NCI-H446 (cell line): ENCODE data around the gene TBCK.
"Not testable (repeated sequence)": the region's sequence is repeated elsewhere in the genome, so short reads cannot be mapped to it uniquely, and the experiment has no call there.

Experiments used
- DNase-seq, 2 experiments: peaks; one replicate each; lab custom pipeline; 2025; lab: John Stamatoyannopoulos, UW

The TBCK gene

GRCh38 chr4:106321814-106322213 lies 5.8 kb upstream of the TBCK start:
- not testable (repeated sequence) for DNase-seq

- not testable (repeated sequence) for DNase-seq
Measured at GRCh38 chr4:106321168-106321567, 5.2 kb upstream of the TBCK start.

DNA sequence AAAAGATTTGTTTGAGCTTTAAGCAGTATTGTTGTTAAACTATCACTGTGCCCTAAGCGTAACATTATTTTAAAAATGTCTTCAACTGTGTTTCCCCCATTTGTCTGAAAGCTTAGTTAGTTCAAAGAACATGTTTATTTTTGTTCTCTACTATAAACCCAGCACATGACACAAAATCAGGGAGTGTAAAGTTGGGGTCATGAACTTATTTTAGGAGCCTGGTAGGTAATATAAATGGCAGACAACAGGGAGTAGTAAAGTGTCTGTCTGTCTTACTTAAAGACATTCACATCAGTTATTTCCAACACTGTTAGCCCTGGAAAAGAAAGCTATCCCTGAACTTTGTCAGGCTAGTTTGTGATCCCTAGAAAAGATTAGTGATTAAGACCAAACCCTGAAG lies 4.2 kb upstream of the TBCK start:
- no peak for DNase-seq

DNA sequence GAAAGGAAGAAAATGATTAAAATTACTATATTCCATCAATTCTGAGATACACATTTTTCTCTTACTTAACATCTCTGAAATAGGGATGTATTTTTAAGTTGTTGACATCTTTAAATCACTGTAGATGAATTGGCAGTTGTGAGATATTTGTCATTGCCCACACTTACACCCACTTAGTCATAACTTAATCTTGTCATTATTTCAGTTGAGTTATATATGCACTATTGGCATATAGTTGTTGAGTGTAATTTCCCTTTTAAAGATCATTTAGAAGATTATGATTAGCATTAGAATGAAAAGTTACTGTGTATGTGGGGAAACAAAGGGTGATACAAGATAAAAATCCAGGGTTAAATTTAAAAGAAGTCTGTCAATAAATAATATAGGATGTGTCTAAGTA lies 2.5 kb upstream of the TBCK start:
- DNase-seq = no peak

GRCh38 chr4:106317815-106318214 lies 1.8 kb upstream of the TBCK start:
- no peak for DNase-seq

DNA sequence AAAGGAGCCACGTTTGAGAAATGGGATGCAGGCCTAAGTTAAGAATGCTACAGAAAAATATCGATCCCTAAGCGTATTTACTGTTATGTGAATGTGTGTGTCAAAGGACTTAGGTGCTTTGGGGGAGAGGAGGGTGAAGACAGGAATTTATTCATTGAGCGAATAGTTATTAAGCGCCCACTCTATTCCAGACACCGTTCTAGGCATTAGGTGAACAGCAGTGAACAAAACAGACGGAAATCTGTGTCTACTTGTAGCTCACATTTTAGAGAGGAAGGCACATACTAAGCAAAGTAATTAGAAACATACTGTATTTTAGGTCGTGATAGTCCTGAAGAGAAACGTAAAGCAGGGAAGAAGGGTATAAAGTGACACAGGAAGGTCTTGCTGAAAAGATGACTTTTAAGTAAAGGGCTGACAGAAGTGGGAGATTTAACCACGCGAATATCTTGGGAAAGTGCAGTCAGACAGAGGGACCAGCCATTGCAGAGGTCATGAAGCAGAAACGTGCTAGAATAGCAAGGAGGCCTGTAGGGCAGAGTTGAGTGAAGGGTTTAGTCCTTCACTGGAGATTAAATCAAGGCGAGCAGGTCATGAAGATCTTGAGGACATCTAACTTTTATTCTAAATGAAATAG lies 882 bp upstream of the TBCK start:
- DNase-seq = no peak

- no peak for DNase-seq
Measured at GRCh38 chr4:106315476-106315967, 487 bp downstream of the TBCK start.

- no peak for DNase-seq
Measured at GRCh38 chr4:106314960-106315359, 1.0 kb downstream of the TBCK start.

GRCh38 chr4:106312997-106313522 lies 2.9 kb downstream of the TBCK start:
- no peak for DNase-seq

GRCh38 chr4:106312377-106312776 lies 3.6 kb downstream of the TBCK start:
- DNase-seq = no peak

- DNase-seq = no peak
Measured at GRCh38 chr4:106306561-106306960, 9.4 kb downstream of the TBCK start.

GRCh38 chr4:106305435-106306055 lies 10.5 kb downstream of the TBCK start:
- DNase-seq = no peak

DNA sequence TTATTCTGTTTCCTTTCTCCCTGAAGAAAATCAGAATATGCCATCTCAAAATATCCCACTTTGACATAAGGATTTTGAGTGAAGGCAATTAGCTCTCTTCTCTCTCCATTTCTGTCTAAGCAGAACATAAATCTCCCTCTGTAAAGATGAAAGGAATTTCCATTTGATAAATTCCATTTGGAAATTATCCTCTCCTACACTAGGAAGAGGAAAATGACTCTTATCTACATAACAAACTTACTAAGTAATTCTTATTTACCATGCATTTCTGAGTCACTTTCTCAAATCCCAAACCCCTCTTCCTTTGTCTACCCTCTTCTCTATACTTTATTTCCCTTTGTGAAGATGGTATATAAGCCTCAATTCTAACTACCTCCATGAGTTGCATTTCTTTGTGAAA lies 11.4 kb downstream of the TBCK start:
- DNase-seq = no peak

DNA sequence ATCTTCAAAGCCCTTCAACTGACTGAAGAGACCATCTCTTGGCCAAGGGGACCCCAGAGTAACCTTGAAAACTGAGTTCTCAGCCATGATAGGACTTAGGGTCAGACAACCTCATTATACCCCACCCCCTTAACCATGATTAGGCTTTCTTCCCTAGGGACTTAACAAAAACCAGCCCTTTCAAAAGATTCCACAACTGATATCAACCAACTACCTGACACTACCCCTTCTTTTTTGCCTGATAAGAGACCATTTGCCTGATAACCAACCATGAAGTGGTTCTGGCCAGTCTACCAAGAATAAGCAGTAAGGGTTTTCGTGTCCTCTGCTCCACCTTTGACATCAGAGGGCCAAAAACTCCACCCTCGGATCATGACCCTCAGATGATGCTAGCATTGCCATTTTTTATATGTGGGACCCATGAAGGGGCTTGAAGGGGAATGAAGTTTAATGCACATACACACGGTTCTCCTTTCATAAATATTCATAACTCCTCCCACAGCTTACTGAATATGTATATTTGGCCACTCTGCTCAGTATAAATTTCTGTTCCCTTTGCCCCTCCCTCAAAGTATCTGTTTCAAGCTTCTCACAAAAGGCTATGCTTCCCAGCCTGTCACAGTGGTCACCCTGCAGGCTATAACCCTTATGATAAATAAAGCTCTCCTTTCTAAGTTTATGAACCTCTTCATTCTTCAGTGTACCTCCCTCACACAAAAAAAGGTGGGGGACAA lies 12.3 kb downstream of the TBCK start:
- no peak for DNase-seq

DNA sequence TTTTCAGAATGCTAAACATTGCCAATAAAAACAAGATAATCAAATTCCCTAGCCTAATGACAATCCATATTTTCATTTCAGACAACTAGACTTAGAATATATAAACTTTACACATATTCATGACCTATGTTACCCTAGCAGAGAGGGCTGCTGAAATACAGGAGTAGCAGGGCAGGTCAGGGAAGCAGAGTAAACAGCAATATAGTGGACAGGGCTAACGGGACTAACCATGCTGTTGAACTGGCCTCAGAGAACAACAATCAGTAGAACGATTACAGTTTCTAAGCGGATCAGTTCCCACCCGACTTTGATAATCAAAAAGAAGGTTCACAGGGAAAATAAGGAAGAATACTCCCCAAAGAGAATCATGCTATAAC lies 14.0 kb downstream of the TBCK start:
- DNase-seq = no peak

GRCh38 chr4:106301393-106302061 lies 14.5 kb downstream of the TBCK start:
- no peak for DNase-seq

GRCh38 chr4:106299977-106300376 lies 16.0 kb downstream of the TBCK start:
- no peak for DNase-seq

- no peak for DNase-seq
Measured at GRCh38 chr4:106297245-106298035, 18.6 kb downstream of the TBCK start.

DNA sequence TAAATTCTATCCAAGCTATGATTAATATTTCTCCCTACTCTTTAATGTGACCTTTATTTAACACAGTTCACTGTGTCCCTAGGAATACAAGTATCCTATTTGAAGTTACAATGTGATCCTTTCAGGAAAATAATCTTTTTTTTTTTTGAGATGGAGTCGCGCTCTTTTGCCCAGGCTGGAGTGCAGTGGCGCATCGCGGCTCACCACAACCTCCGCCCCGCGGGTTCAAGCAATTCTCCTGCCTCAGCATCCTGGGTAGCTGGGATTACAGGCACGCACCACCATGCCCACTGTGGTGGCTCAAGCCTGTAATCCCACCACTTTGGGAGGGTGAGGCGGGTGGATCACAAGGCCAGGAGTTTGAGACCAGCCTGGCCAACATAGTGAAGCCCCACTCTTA lies 21.9 kb downstream of the TBCK start:
- no peak for DNase-seq

GRCh38 chr4:106291678-106292077 lies 24.3 kb downstream of the TBCK start:
- no peak for DNase-seq

- DNase-seq = no peak
Measured at GRCh38 chr4:106289737-106290136, 26.3 kb downstream of the TBCK start.
